HEK293T (cell line): ENCODE measurements around the gene ADAMTS17.

ENCODE experiments used
- BHLHE40 ChIP-seq: fragments of 450-650 bp; IDR thresholded peaks from 2 replicates; pipeline ENCODE4 v1.6.1; 2016; ENCODE audit warnings: mild to moderate bottlenecking, moderate library complexity, borderline replicate concordance
- CTBP1 ChIP-seq: fragments of 450-650 bp; IDR thresholded peaks from 2 replicates; pipeline ENCODE4 v1.6.1; 2016; ENCODE audit warnings: borderline replicate concordance

DNA sequence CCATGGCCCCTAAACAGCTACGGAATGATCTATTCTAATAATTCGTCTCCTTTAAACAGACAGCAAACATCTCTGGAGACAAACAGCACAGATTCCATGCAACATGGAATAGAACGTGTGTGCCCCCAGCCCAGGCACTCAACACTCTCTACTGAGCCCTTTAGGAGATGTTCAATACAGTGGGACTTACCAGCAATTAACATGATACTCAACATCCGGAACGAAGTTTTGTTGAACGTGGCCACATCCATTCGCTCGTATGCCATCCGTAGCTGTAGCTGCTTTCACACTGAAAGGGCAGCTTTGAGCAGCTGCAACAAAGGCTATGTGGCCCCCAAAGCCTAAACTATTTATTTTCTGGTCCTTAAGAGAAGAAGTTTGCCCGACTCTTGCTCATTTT is 3.5 kb downstream of the ADAMTS17 start:
- TF ChIP-seq BHLHE40 (no peak), CTBP1 (no peak)
